ENCODE results near the gene PIANP. TPM values are rescaled to one million over a fixed set of nuclear protein-coding genes. Genes with fewer than 3 reads are reported as not detected.

PIANP gene
- total RNA-seq, 1 experiment from 2014 or later = 0.48 TPM

DNA sequence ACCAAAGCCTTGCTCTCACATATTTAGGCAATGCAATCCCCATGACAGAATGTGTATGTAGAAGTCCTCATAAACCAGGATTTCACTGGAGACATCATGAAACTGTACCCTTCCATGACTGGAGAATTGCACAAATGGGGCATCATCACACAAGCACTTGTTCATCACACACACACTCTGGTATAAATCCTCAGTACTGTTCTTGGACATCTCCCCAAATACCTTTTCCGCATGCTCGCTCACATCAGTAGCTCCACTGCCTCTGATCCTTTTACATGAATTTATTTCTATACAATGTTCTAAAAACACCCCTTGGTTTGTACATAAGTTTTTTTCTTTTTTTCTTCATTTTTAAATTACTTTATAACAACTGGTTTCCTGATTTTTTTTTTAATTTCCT, 34.4 kb downstream of the PIANP start:
- CTCF ChIA-PET = interaction anchor here (1.5 to 1.8 kb wide), 2 partner anchors 18 to 87 kb away, joined by 4 to 10 read pairs; partner anchors contain the start of gene MLF2
- intact Hi-C loops (cut with micrococcal nuclease; ENCODE audit: unreplicated experiment) = loop anchor here (2.0 kb wide), 1 partner anchor 113 kb away; no protein-coding TSS in a partner anchor

DNA sequence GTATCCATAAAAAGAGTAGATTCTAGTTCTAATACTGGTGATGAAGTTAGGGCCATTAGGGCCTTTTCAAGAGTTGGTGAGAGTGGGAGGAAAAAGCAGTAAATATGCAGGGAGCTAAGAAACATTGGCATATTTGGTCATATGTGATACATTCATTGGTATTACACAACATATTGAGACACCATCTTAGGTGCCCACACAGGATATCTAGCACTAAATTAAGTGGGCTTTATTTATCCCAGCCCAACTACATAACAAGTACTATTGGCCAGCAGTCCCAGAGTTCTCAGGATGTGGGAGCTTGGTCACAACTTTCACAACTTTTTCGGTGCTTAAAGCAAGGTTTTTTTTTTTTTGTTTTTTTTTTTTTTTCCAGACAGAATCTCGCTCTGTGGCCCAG, 35.7 kb downstream of the PIANP start:
- Mint-ChIP-seq H3K36me3 (ENCODE audit: insufficient read depth, unreplicated experiment) (peaks cover 56% of the 10 kb centered on the region), H3K9me3 (ENCODE audit: unreplicated experiment) (no peaks in the 10 kb centered on the region), H3K27me3 (ENCODE audit: insufficient read depth, unreplicated experiment) (no peaks in the 10 kb centered on the region), H3K27ac (ENCODE audit: unreplicated experiment) (peak overlapping the region; percentile 83), H3K4me1 (ENCODE audit: low read depth, unreplicated experiment) (peaks cover 14% of the 10 kb centered on the region), H3K4me3 (ENCODE audit: unreplicated experiment) (no peak overlapping the region)
- POLR2A ChIA-PET = interaction anchor here (0.5 to 2.2 kb wide), 2 partner anchors 24 to 59 kb away, joined by 3 to 14 read pairs; partner anchors contain the start of genes COPS7A and ZNF384
- TF ChIP-seq, protein P1, sequence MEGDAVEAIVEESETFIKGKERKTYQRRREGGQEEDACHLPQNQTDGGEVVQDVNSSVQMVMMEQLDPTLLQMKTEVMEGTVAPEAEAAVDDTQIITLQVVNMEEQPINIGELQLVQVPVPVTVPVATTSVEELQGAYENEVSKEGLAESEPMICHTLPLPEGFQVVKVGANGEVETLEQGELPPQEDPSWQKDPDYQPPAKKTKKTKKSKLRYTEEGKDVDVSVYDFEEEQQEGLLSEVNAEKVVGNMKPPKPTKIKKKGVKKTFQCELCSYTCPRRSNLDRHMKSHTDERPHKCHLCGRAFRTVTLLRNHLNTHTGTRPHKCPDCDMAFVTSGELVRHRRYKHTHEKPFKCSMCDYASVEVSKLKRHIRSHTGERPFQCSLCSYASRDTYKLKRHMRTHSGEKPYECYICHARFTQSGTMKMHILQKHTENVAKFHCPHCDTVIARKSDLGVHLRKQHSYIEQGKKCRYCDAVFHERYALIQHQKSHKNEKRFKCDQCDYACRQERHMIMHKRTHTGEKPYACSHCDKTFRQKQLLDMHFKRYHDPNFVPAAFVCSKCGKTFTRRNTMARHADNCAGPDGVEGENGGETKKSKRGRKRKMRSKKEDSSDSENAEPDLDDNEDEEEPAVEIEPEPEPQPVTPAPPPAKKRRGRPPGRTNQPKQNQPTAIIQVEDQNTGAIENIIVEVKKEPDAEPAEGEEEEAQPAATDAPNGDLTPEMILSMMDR (IDR thresholded peaks at IDR 0.05; ENCODE audit: insufficient read depth in 1 of 2, low read depth in 1 of 2, low read length in 1 of 2, severe bottlenecking in 1 of 2, unreplicated experiment in 1 of 2) = no peak
- intact Hi-C loops (cut with micrococcal nuclease; ENCODE audit: unreplicated experiment) = no loop called here
- Histone ChIP-seq H3K27me3 (replicated peaks; ENCODE audit: control insufficient read depth, insufficient read depth, low read length) (no peaks in the 10 kb centered on the region), H3K4me1 (peaks cover 12% of the 10 kb centered on the region; the same call in 1 of the 2 replicates), H3K9me3 (no peaks in the 10 kb centered on the region), H3K36me3 (ENCODE audit: control insufficient read depth, insufficient read depth, low read length) (peaks cover 4% of the 10 kb centered on the region; the same call in 1 of the 2 replicates), H3K4me3 (ENCODE audit: low read depth, low read length) (no peak overlapping the region)
- CTCF ChIA-PET = no interaction called here
- BruUV-seq (replicated peaks) = no TSS peak
- no peak for DNase-seq

More for the DNA sequence above, 34.4 kb downstream of the PIANP start:
- Mint-ChIP-seq H3K4me3 (ENCODE audit: unreplicated experiment) (no peak overlapping the region), H3K27me3 (ENCODE audit: insufficient read depth, unreplicated experiment) (no peaks in the 10 kb centered on the region), H3K36me3 (ENCODE audit: insufficient read depth, unreplicated experiment) (peaks cover 69% of the 10 kb centered on the region), H3K9me3 (ENCODE audit: unreplicated experiment) (no peaks in the 10 kb centered on the region), H3K27ac (ENCODE audit: unreplicated experiment) (no peak overlapping the region), H3K4me1 (ENCODE audit: low read depth, unreplicated experiment) (peaks cover 14% of the 10 kb centered on the region)
- POLR2A ChIA-PET = interaction anchor here (1.0 kb wide), 1 partner anchor 23 kb away, joined by 7 read pairs; the partner anchor contains the start of gene ZNF384
- BruUV-seq (replicated peaks) = no TSS peak
- Histone ChIP-seq H3K27me3 (replicated peaks; ENCODE audit: control insufficient read depth, insufficient read depth, low read length) (no peaks in the 10 kb centered on the region), H3K4me1 (peaks cover 12% of the 10 kb centered on the region; the same call in 1 of the 2 replicates), H3K9me3 (no peaks in the 10 kb centered on the region), H3K4me3 (ENCODE audit: low read depth, low read length) (no peak overlapping the region), H3K36me3 (ENCODE audit: control insufficient read depth, insufficient read depth, low read length) (peaks cover 4% of the 10 kb centered on the region; the same call in 1 of the 2 replicates)
- TF ChIP-seq, protein P1 (IDR thresholded peaks at IDR 0.05; ENCODE audit: insufficient read depth in 1 of 2, low read depth in 1 of 2, low read length in 1 of 2, severe bottlenecking in 1 of 2, unreplicated experiment in 1 of 2) = no peak
- DNase-seq = no peak

DNA sequence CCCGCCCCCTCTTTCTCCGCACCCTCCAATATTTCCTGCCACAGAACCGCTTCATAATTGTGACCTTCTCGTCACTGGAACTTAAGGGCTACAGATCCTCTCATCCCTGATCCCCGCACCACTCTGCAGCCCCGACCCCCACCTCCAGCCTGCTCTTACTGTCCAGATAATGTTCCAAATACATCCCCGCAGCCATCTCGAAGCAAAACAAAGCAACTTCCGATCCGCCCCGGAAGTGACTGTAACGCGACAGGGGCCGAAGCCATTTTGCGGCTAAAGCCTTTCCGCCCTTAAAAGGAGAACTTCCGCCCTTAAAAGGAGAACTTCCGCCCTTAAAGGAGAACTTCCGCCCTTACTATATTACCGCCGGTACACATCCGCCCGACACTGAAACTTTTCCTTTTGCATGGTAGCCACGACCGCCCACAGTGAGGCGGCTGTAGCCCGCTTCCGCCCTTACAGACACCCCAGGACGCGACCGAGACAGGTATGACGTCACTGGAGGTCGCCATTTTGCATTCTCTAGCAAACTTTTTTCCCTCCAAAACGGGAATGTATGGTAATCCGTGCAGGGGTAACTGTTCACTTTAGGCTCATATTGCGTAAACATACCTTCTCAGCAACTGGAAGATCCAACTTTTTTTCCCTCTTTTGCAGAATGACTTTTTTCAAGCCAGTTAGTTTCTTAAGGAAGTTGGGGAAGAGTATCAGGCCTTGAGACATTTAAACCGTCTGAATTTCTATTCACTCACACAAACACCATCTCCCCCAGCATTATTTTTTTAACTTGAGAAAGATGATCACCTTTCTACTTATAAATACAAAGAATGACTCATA, 37.5 kb downstream of the PIANP start, which contains the start of gene ING4:
Gene ING4, minus strand, starts transcription at position 214 of the 837 bp plus-strand sequence. Its CDS starts 18 bp downstream, at position 196.
- Mint-ChIP-seq H3K27me3 (ENCODE audit: insufficient read depth, unreplicated experiment) (no peaks in the 10 kb centered on the region), H3K4me1 (ENCODE audit: low read depth, unreplicated experiment) (peaks cover 14% of the 10 kb centered on the region), H3K36me3 (ENCODE audit: insufficient read depth, unreplicated experiment) (peaks cover 47% of the 10 kb centered on the region), H3K4me3 (ENCODE audit: unreplicated experiment) (peak within 1 kb of the TSS; percentile 79), H3K9me3 (ENCODE audit: unreplicated experiment) (no peaks in the 10 kb centered on the region), H3K27ac (ENCODE audit: unreplicated experiment) (peak within 1 kb of the TSS; percentile 83)
- peaks cover 4% of the 10 kb centered on the region; the same call in 1 of the 2 replicates for H3K36me3 ChIP-seq (ENCODE audit: control insufficient read depth, insufficient read depth, low read length)
- no TSS peak for BruUV-seq (replicated peaks)
- intact Hi-C loops (cut with micrococcal nuclease; ENCODE audit: unreplicated experiment) = loop anchor here (1.0 to 2.0 kb wide), 6 partner anchors 26 to 189 kb away; partner anchors contain the start of genes COPS7A, NOP2, USP5 and ZNF384
- TF ChIP-seq, protein P1 (IDR thresholded peaks at IDR 0.05; ENCODE audit: insufficient read depth in 1 of 2, low read depth in 1 of 2, low read length in 1 of 2, severe bottlenecking in 1 of 2, unreplicated experiment in 1 of 2) = peak in 1 of 2 experiments; percentile 0
- CTCF ChIA-PET = interaction anchor here (0.5 to 0.7 kb wide), 4 partner anchors 24 to 55 kb away, joined by 3 to 7 read pairs (median 4); no protein-coding TSS in a partner anchor
- H3K4me3 ChIP-seq (ENCODE audit: low read depth, low read length) = peak within 1 kb of the TSS; percentile 60
- H3K4me1 ChIP-seq = peaks cover 12% of the 10 kb centered on the region; the same call in 1 of the 2 replicates
- H3K27me3 ChIP-seq (replicated peaks; ENCODE audit: control insufficient read depth, insufficient read depth, low read length) = no peaks in the 10 kb centered on the region
- no peaks in the 10 kb centered on the region for H3K9me3 ChIP-seq
- DNase-seq = peak; percentile 99 to 100
- POLR2A ChIA-PET = interaction anchor here (0.6 to 2.2 kb wide), 3 partner anchors 26 to 188 kb away, joined by 4 to 14 read pairs (median 7); partner anchors contain the start of genes CDCA3 and ZNF384
